ENCODE results near the gene LPO. TPM values are rescaled to one million over a fixed set of nuclear protein-coding genes. Genes with fewer than 3 reads are reported as not detected.

Gene LPO
- total and polyA plus RNA-seq, 5 donors from 2014 or later, result 0.08 to 0.15 TPM; not detected in 3

DNA sequence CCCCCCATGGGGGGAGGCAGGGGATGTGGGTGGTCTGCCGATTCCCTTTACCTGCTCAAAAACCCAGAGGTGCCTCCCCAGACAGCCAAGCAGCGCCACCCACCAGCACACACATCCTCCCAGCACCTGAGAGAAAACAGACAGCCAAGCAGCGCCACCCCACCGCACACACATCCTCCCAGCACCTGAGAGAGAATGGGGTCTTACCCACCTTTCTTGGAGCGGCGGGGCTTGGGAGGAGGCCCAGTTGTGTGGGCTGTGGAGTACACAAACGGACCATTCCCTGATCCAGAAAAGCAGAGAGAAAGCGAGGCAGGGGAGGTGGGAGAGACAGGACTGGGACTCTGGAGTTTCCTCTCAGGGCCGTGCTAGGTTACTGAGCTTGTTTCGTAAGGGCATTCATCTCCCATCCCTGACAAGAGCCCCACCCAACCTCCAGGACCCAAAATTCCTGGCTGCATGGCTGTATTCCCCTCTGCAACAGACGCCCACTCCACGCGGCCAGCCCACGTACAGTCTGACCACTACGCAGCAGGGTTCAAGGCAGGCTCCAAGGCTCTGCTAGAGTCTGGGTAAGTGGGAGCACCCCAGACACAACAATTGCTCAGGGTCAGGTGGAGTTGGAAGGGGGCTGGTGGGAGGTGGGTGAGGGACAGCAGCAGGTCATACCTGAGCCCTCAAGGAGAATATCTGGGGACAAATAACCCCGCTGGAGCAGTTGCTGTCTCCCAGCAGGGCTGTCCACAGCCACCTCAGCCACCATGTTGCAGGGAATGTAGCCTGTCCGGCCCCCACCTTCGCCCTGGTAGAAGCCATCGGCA is 68.0 kb downstream of the LPO start:
- H3K4me3 Mint-ChIP-seq, result no peak overlapping the region
- no peak overlapping the region for H3K4me3 ChIP-seq (ENCODE audit: low read depth, low read length)
- H3K4me1 Mint-ChIP-seq, result peaks cover 6 to 9% (median 6%) of the 10 kb centered on the region in 4 donors
- H3K9me3 ChIP-seq (ENCODE audit: control insufficient read depth in 2 of 2, low read length in 2 of 2), result no peaks in the 10 kb centered on the region
- no peak overlapping the region for H3K27ac ChIP-seq (ENCODE audit: insufficient read depth, low read length, poor library complexity, severe bottlenecking)
- H3K36me3 Mint-ChIP-seq, result peaks cover 16% of the 10 kb centered on the region
- H3K27me3 Mint-ChIP-seq, result no peaks in the 10 kb centered on the region
- H3K9me3 Mint-ChIP-seq, result no peaks in the 10 kb centered on the region
- peaks cover 13% of the 10 kb centered on the region for H3K36me3 ChIP-seq (ENCODE audit: control insufficient read depth, insufficient read depth, low read length)
- ATAC-seq (ENCODE audit: low read depth in 2 of 2), result no peak
- H3K4me1 ChIP-seq (ENCODE audit: control insufficient read depth, insufficient read depth, low read length, poor library complexity, severe bottlenecking), result no peaks in the 10 kb centered on the region
- DNase-seq, result no peak
- no peak overlapping the region for H3K27ac Mint-ChIP-seq
- no peaks in the 10 kb centered on the region for H3K27me3 ChIP-seq (ENCODE audit: control insufficient read depth, insufficient read depth, low read length)

DNA sequence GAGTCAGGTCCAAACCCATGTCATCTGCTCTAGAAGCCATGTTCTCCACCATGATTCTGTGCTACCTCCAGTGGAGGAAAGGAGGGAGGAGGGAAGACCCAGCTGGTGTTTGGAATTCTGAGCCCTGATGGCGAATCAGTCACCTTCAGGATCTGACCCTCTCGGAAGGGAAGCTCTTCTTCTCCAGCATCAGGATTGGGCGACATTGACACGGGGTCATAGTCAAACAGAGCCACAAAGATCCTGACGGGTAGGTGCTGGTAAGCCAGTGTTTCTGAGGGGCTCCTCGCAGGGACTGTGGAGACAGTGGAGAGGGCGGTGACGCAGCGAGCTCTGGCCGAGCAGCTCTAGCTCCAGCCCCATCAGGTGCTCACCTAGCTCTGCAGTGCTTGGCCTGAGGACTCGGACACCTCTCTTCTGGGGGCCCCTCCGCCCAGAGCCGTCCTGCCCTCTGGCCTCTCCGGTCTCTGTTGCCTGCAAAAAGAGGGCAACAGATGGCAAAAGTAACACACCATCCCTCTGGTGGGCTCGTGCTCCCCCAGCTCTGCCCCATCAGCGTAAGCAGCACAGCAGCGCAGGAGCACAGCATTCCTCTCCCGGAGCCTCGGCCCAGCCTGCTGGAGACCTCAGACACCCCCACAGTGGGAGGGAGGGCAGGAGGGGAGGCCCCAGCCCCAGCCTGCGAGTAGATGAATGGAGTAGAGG is 69.2 kb downstream of the LPO start:
- Histone ChIP-seq H3K36me3 (ENCODE audit: control insufficient read depth, insufficient read depth, low read length) (peaks cover 10% of the 10 kb centered on the region), H3K9me3 (ENCODE audit: control insufficient read depth in 2 of 2, low read length in 2 of 2) (no peaks in the 10 kb centered on the region), H3K27me3 (ENCODE audit: control insufficient read depth, insufficient read depth, low read length) (no peaks in the 10 kb centered on the region), H3K4me3 (ENCODE audit: low read depth, low read length) (no peak overlapping the region), H3K27ac (ENCODE audit: insufficient read depth, low read length, poor library complexity, severe bottlenecking) (no peak overlapping the region), H3K4me1 (ENCODE audit: control insufficient read depth, insufficient read depth, low read length, poor library complexity, severe bottlenecking) (no peaks in the 10 kb centered on the region)
- no peak for ATAC-seq (ENCODE audit: low read depth in 2 of 2)
- no peaks in the 10 kb centered on the region for H3K27me3 Mint-ChIP-seq
- H3K4me3 Mint-ChIP-seq, result no peak overlapping the region
- peaks cover 16% of the 10 kb centered on the region for H3K36me3 Mint-ChIP-seq
- H3K4me1 Mint-ChIP-seq, result peaks cover 6 to 8% (median 6%) of the 10 kb centered on the region in 4 donors
- H3K9me3 Mint-ChIP-seq, result no peaks in the 10 kb centered on the region
- H3K27ac Mint-ChIP-seq, result no peak overlapping the region
- DNase-seq, result no peak

DNA sequence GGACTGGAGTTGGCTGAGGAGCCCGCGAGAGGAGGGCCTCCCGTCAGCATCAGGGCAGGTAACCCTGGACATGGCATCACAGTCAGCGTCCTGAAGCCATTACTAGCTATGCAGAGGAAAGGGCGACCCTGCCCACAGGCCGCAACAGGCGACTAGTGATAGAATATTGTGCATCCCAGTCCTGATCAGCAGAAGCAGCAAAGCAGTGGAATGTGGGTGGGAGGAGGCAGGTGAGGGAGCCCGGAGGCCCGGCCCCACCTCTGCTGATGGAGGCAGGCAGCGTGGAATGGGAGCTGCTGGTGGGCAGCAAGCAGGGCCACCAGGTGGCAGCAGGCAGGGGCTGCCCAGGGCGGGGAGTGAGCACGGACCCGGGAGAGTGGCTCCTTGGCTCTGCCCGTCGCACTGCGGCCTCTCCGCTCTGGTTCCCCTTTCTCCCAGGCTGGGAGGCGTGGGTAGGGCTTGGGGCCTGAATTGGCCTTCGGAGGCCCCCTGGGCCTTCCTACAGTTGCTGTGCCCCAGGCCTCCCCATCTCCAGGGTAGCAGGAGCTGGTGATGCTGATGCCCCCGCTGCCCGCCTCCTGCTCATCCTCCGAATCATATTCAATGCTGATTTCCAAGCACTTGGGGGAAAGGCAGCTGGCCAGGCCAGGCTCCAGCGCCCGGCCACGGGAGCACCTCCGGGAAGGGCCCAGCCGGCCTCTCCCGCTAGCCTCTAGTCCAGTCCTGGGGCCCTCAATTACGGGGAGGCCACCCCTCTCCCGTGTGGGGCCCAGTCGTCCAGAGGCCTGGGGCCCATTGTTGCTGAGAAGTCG is 70.0 kb downstream of the LPO start:
- Mint-ChIP-seq H3K4me3 (no peak overlapping the region), H3K4me1 (peaks cover 6 to 7% (median 6%) of the 10 kb centered on the region in 4 donors), H3K36me3 (peaks cover 17% of the 10 kb centered on the region), H3K27me3 (no peaks in the 10 kb centered on the region), H3K9me3 (no peaks in the 10 kb centered on the region), H3K27ac (no peak overlapping the region)
- DNase-seq (no peak), ATAC-seq (ENCODE audit: low read depth in 2 of 2) (no peak)
- peaks cover 10% of the 10 kb centered on the region for H3K36me3 ChIP-seq (ENCODE audit: control insufficient read depth, insufficient read depth, low read length)
- no peaks in the 10 kb centered on the region for H3K4me1 ChIP-seq (ENCODE audit: control insufficient read depth, insufficient read depth, low read length, poor library complexity, severe bottlenecking)
- H3K27ac ChIP-seq (ENCODE audit: insufficient read depth, low read length, poor library complexity, severe bottlenecking), result no peak overlapping the region
- H3K9me3 ChIP-seq (ENCODE audit: control insufficient read depth in 2 of 2, low read length in 2 of 2), result no peaks in the 10 kb centered on the region
- H3K27me3 ChIP-seq (ENCODE audit: control insufficient read depth, insufficient read depth, low read length), result no peaks in the 10 kb centered on the region
- H3K4me3 ChIP-seq (ENCODE audit: low read depth, low read length), result no peak overlapping the region

DNA sequence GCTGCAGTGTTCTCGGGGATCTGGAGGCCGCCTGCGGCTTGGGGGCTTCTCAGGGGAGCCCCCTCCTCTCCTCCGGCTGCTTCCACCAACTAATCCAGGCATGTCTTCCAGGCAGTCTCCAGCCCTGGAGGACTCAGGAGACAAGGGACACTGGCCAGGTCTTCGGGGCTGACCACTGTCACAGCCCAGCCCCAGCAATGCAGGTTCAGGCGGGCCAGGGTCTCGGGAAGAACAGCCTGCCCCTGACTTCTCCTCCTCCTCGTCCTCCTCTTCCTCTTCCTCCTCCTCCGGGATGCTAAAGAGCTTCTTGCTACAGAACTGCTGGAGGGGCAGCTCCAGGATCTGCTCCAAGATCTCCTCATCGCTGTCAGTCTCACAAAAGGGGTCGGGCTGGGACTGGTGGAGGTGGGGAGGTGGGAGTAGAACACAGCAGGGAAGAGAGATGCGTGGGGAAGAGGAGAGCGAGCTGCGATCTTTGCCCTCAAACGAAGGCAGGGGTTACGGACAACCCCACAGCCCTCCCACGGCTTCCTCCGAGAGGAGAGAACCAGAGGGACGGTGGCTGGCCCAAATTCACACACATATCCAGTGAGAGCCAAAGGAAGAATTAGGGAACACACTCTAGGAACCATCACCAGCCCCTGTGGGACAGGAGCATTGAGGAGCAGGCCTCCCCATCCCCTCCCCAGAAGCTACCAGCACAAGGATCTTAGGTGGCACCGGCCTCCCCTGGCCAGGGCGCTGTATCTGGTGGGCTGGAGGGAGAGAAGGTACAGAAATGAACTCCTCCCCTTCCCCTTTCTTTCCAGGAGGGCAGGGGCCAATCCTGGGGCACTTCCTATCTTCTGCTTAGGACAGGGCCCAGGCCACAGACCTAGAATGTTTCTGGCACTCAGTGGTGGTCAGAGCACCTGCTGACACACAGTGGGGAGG is 70.9 kb downstream of the LPO start:
- ATAC-seq (ENCODE audit: low read depth in 2 of 2), result no peak
- Mint-ChIP-seq H3K4me3 (no peak overlapping the region), H3K4me1 (peaks cover 2 to 5% (median 3%) of the 10 kb centered on the region in 4 donors), H3K9me3 (no peaks in the 10 kb centered on the region), H3K27ac (no peak overlapping the region), H3K36me3 (peaks cover 16% of the 10 kb centered on the region), H3K27me3 (no peaks in the 10 kb centered on the region)
- no peak for DNase-seq
- Histone ChIP-seq H3K27ac (ENCODE audit: insufficient read depth, low read length, poor library complexity, severe bottlenecking) (no peak overlapping the region), H3K4me3 (ENCODE audit: low read depth, low read length) (no peak overlapping the region), H3K4me1 (ENCODE audit: control insufficient read depth, insufficient read depth, low read length, poor library complexity, severe bottlenecking) (no peaks in the 10 kb centered on the region), H3K9me3 (ENCODE audit: control insufficient read depth in 2 of 2, low read length in 2 of 2) (no peaks in the 10 kb centered on the region), H3K27me3 (ENCODE audit: control insufficient read depth, insufficient read depth, low read length) (no peaks in the 10 kb centered on the region), H3K36me3 (ENCODE audit: control insufficient read depth, insufficient read depth, low read length) (peaks cover 10% of the 10 kb centered on the region)

DNA sequence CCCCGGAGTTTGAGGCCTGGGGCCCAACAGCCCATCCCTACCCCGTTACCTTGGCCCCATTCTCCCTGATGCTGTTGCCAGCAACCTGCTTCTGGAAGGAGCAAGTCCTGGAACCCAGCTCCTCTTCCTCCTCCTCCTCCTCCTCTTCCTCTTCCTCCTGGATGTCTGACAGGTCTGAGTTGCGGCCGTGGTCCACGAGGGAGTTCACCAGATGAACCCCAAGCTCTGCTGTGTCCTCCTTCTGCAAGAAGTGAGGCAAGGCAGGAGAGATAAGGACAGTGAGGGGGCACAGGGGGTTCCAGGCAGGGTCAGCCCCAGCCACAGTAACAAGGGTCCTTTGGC is 71.5 kb downstream of the LPO start:
- peaks cover 0 to 4% (median 0%) of the 10 kb centered on the region in 4 donors for H3K4me1 Mint-ChIP-seq

DNA sequence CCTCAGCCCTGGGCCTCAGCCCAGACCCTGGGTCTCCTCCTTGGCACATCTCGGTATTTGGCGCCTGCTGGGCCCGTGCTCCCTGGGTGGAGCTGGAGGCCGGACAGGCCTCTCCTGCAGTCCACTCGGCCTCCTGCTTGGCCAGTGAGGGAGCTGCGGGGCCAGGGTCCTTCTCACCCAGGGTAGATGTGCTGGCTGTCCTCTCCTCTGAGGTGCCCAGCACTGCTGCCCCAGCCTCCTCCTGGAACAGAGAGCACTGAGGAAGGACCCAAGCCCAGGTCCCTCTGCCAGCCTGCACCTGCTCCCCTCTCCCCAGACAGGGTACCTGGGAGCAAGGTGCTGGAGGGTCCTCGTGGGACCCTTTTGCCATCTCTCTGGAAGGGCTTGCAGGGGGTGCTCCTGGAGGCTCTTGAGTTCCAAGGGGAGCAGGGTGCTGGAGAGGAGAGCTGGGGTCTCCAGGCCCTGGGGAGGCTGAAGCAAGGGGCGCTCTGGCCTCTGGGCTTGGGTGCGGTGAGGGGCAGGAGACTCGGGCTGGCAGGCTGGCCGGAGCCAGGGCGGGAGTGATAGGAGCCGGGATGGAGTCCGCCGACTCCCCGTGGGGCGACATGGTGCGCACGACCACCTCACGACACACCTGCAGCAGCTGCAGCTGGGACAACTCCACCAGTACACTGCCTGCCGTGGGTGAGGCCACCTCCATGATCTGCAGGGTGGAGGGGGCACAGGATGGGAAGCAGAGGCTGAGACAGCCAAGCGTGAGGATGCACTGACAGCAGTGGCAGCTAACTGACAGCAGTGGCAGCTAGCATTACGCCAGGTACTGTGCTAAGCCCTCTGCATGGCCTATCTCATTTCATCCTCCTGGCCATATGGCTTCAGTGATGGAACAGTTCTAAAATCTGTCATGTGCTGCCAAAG is 72.4 kb downstream of the LPO start:
- Mint-ChIP-seq H3K4me3 (no peak overlapping the region), H3K36me3 (peaks cover 21% of the 10 kb centered on the region), H3K27me3 (no peaks in the 10 kb centered on the region), H3K4me1 (peaks cover 0 to 4% (median 0%) of the 10 kb centered on the region in 4 donors), H3K27ac (no peak overlapping the region), H3K9me3 (no peaks in the 10 kb centered on the region)
- Histone ChIP-seq H3K4me3 (ENCODE audit: low read depth, low read length) (no peak overlapping the region), H3K9me3 (ENCODE audit: control insufficient read depth in 2 of 2, low read length in 2 of 2) (no peaks in the 10 kb centered on the region), H3K36me3 (ENCODE audit: control insufficient read depth, insufficient read depth, low read length) (peaks cover 10% of the 10 kb centered on the region), H3K27me3 (ENCODE audit: control insufficient read depth, insufficient read depth, low read length) (no peaks in the 10 kb centered on the region), H3K27ac (ENCODE audit: insufficient read depth, low read length, poor library complexity, severe bottlenecking) (no peak overlapping the region), H3K4me1 (ENCODE audit: control insufficient read depth, insufficient read depth, low read length, poor library complexity, severe bottlenecking) (no peaks in the 10 kb centered on the region)
- ATAC-seq (ENCODE audit: low read depth in 2 of 2), result no peak
- no peak for DNase-seq

More for the DNA sequence above, 71.5 kb downstream of the LPO start:
- no peaks in the 10 kb centered on the region for H3K9me3 Mint-ChIP-seq
- no peak overlapping the region for H3K4me3 Mint-ChIP-seq
- no peaks in the 10 kb centered on the region for H3K27me3 Mint-ChIP-seq
- ATAC-seq (ENCODE audit: low read depth in 2 of 2) (no peak), DNase-seq (no peak)
- no peak overlapping the region for H3K27ac ChIP-seq (ENCODE audit: insufficient read depth, low read length, poor library complexity, severe bottlenecking)
- H3K4me1 ChIP-seq (ENCODE audit: control insufficient read depth, insufficient read depth, low read length, poor library complexity, severe bottlenecking), result no peaks in the 10 kb centered on the region
- H3K36me3 ChIP-seq (ENCODE audit: control insufficient read depth, insufficient read depth, low read length), result peaks cover 10% of the 10 kb centered on the region
- peaks cover 17% of the 10 kb centered on the region for H3K36me3 Mint-ChIP-seq
- no peaks in the 10 kb centered on the region for H3K9me3 ChIP-seq (ENCODE audit: control insufficient read depth in 2 of 2, low read length in 2 of 2)
- H3K4me3 ChIP-seq (ENCODE audit: low read depth, low read length), result no peak overlapping the region
- no peaks in the 10 kb centered on the region for H3K27me3 ChIP-seq (ENCODE audit: control insufficient read depth, insufficient read depth, low read length)
- no peak overlapping the region for H3K27ac Mint-ChIP-seq
